Measurements from ENCODE around the gene SLC8A1. TPM values are rescaled to one million over a fixed set of nuclear protein-coding genes. Genes with fewer than 3 reads are reported as not detected.

SLC8A1 gene
- total RNA-seq, 2 donors from 2014 or later, result 4.7 to 6.3 TPM

- H3K36me3 ChIP-seq (ENCODE audit: control insufficient read depth, insufficient read depth, low read length), result no peaks in the 10 kb centered on the region
- Mint-ChIP-seq H3K27me3 (ENCODE audit: insufficient read depth) (no peaks in the 10 kb centered on the region), H3K4me1 (peaks cover 5% of the 10 kb centered on the region), H3K36me3 (ENCODE audit: low read depth) (no peaks in the 10 kb centered on the region), H3K27ac (no peak overlapping the region), H3K4me3 (no peak overlapping the region), H3K9me3 (no peaks in the 10 kb centered on the region)
- no peak overlapping the region for H3K4me3 ChIP-seq (ENCODE audit: low read length)
- no peak for TF ChIP-seq CTCF (conservative IDR thresholded peaks at IDR 0.05)
- DNase-seq, result no peak
- no peaks in the 10 kb centered on the region for H3K9me3 ChIP-seq (ENCODE audit: control insufficient read depth, low read length)
- H3K27ac ChIP-seq (ENCODE audit: low read depth, low read length), result no peak overlapping the region
- no peaks in the 10 kb centered on the region for H3K4me1 ChIP-seq (ENCODE audit: control insufficient read depth, insufficient read depth, low read length)
- 79 to 100% methylated on average over 1 of the region's 1 CpG for WGBS, 2 experiments (ENCODE audit: insufficient coverage in 1 of 2, insufficient read length in 1 of 2)
- H3K9ac ChIP-seq (ENCODE audit: extremely low read depth, low read length, poor library complexity, severe bottlenecking), result no peak overlapping the region
- H3K27me3 ChIP-seq (ENCODE audit: control insufficient read depth, insufficient read depth, low read length, poor library complexity, severe bottlenecking), result no peaks in the 10 kb centered on the region
Observed at GRCh38 chr2:40489678-40489960, 37.7 kb upstream of the SLC8A1 start.

GRCh38 chr2:40488927-40489677 lies 37.2 kb upstream of the SLC8A1 start:
- 96 to 98% methylated on average over 6 to 11 of the region's 11 CpGs for WGBS, 2 experiments (ENCODE audit: insufficient coverage in 1 of 2, insufficient read length in 1 of 2)
- Histone ChIP-seq H3K9me3 (ENCODE audit: control insufficient read depth, low read length) (no peaks in the 10 kb centered on the region), H3K4me3 (ENCODE audit: low read length) (no peak overlapping the region), H3K27ac (ENCODE audit: low read depth, low read length) (no peak overlapping the region), H3K36me3 (ENCODE audit: control insufficient read depth, insufficient read depth, low read length) (no peaks in the 10 kb centered on the region), H3K9ac (ENCODE audit: extremely low read depth, low read length, poor library complexity, severe bottlenecking) (no peak overlapping the region), H3K27me3 (ENCODE audit: control insufficient read depth, insufficient read depth, low read length, poor library complexity, severe bottlenecking) (no peaks in the 10 kb centered on the region), H3K4me1 (ENCODE audit: control insufficient read depth, insufficient read depth, low read length) (no peaks in the 10 kb centered on the region)
- Mint-ChIP-seq H3K27me3 (ENCODE audit: insufficient read depth) (no peaks in the 10 kb centered on the region), H3K9me3 (no peaks in the 10 kb centered on the region), H3K4me1 (peaks cover 5% of the 10 kb centered on the region), H3K36me3 (ENCODE audit: low read depth) (no peaks in the 10 kb centered on the region), H3K27ac (no peak overlapping the region), H3K4me3 (no peak overlapping the region)
- no peak for TF ChIP-seq CTCF (conservative IDR thresholded peaks at IDR 0.05)
- no peak for DNase-seq

- no peak overlapping the region for H3K4me3 ChIP-seq (ENCODE audit: low read length)
- Mint-ChIP-seq H3K36me3 (ENCODE audit: low read depth) (no peaks in the 10 kb centered on the region), H3K9me3 (no peaks in the 10 kb centered on the region), H3K4me3 (no peak overlapping the region), H3K4me1 (peaks cover 5% of the 10 kb centered on the region), H3K27ac (no peak overlapping the region), H3K27me3 (ENCODE audit: insufficient read depth) (no peaks in the 10 kb centered on the region)
- DNase-seq, result no peak
- no peaks in the 10 kb centered on the region for H3K27me3 ChIP-seq (ENCODE audit: control insufficient read depth, insufficient read depth, low read length, poor library complexity, severe bottlenecking)
- no peaks in the 10 kb centered on the region for H3K4me1 ChIP-seq (ENCODE audit: control insufficient read depth, insufficient read depth, low read length)
- 82 to 88% methylated on average over 1 to 4 of the region's 4 CpGs for WGBS, 2 experiments (ENCODE audit: insufficient coverage in 1 of 2, insufficient read length in 1 of 2)
- H3K27ac ChIP-seq (ENCODE audit: low read depth, low read length), result no peak overlapping the region
- H3K9me3 ChIP-seq (ENCODE audit: control insufficient read depth, low read length), result no peaks in the 10 kb centered on the region
- no peaks in the 10 kb centered on the region for H3K36me3 ChIP-seq (ENCODE audit: control insufficient read depth, insufficient read depth, low read length)
- peak; percentile 76 for TF ChIP-seq CTCF (conservative IDR thresholded peaks at IDR 0.05)
- H3K9ac ChIP-seq (ENCODE audit: extremely low read depth, low read length, poor library complexity, severe bottlenecking), result no peak overlapping the region
Observed at GRCh38 chr2:40488101-40488601, 36.3 kb upstream of the SLC8A1 start.
